ENCODE measurements around the gene RNASE12. TPM values are rescaled to one million over a fixed set of nuclear protein-coding genes. Genes with fewer than 3 reads are reported as not detected.
A peak's percentile ranks its signal among the peaks of the same experiment; 100 is the strongest.

Gene RNASE12
- total and polyA plus RNA-seq, 9 of the 15 experiments (the other 6 are each of a cell fraction or from before 2014, with no cell fraction given): 0.24 TPM; not detected in 8

GRCh38 chr14:20578325-20578724 lies 12.9 kb downstream of the RNASE12 start (continued):
- TF ChIP-seq MGA (IDR thresholded peaks at IDR 0.05) (no peak), ZBTB8A (IDR thresholded peaks at IDR 0.05; ENCODE audit: partially characterized antibody) (no peak), PTTG1 (tag; IDR thresholded peaks at IDR 0.05; ENCODE audit: low read depth) (no peak), NFIC (IDR thresholded peaks at IDR 0.05) (peak; percentile 61), ZNF444 (CRISPR knock-in tag; IDR thresholded peaks at IDR 0.05) (no peak), SFPQ (IDR thresholded peaks at IDR 0.05; ENCODE audit: low read depth, low read length) (no peak), FOXK1 (CRISPR knock-in tag; IDR thresholded peaks at IDR 0.05; ENCODE audit: borderline replicate concordance) (no peak), RBM25 (IDR thresholded peaks at IDR 0.05; ENCODE audit: low read depth, low read length, severe bottlenecking) (peak; percentile 63), RFX5 (IDR thresholded peaks at IDR 0.05; ENCODE audit: low read depth, low read length) (no peak), TFE3 (CRISPR knock-in tag; IDR thresholded peaks at IDR 0.05) (no peak), RB1 (IDR thresholded peaks at IDR 0.05; ENCODE audit: low read depth) (no peak)

All from K562 (cell line).